Ovary (tissue), 3 donors: ENCODE measurements around the gene FSTL3.

Source experiments
- CTCF ChIP-seq, 3 donors: fragments of 450-650 bp in 2 of 3; fragments of 200-600 bp in 1 of 3; IDR thresholded peaks; one replicate each; pipeline versions ENCODE4 v1.5.1 to v1.8.0; 2016 to 2022; ENCODE audit warnings: antibody characterized with exemption in 3 of 3, mild to moderate bottlenecking in 1 of 3
- EP300 ChIP-seq: sonication (generic); formaldehyde crosslinking; IDR thresholded peaks from one replicate; pipeline ENCODE4 v1.6.1; 2017; ENCODE audit warnings: antibody characterized with exemption
- POLR2A ChIP-seq: fragments of 450-650 bp; IDR thresholded peaks from one replicate; pipeline ENCODE4 v1.6.1; 2017; ENCODE audit warnings: antibody characterized with exemption, mild to moderate bottlenecking, moderate library complexity
- donor health status: DM: no; HTN: no; CAD: no.

- TF ChIP-seq CTCF (IDR thresholded peaks at IDR 0.05), result no peak
- TF ChIP-seq POLR2A, result no peak
- TF ChIP-seq EP300, result no peak
Measured at GRCh38 chr19:640606-641189, 35.5 kb upstream of the FSTL3 start.
